HG03095 (cell line): ENCODE results near the gene KRTAP5-3.
"Not testable (repeated sequence)": the region's sequence is repeated elsewhere in the genome, so short reads cannot be mapped to it uniquely, and the experiment has no call there.

ENCODE experiments used
- ATAC-seq: cut with Tn5 transposase; IDR thresholded peaks from one replicate; pipeline ENCODE4 v1.9.1; 2021; ENCODE audit warnings: moderate library complexity; ENCODE audit not compliant: unreplicated experiment

Gene KRTAP5-3

DNA sequence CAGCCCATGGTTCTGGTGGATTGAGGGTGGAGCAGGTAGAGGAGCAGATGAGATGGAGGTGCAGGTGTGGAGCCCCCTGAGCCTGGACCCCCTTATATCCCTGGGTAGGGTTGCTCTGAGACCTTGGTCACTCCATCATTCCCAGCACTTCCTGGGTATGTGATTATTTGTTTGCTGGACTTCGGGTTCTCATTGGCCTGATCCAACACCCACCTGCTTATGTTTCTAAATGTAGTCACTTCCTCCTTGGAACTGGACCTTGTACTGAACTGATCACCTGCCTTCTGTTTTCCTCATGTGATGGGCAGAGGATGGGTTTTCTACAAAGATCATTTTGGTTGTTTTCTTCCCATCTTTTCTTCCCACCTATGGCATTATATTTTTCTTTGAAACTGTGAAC, 13.8 kb upstream of the KRTAP5-3 start, which contains the start of gene KRTAP5-4:
KRTAP5-4 (minus strand) TSS at position 53 of the 400 bp plus-strand sequence; CDS start at position 8, 45 bp downstream.
- no peak for ATAC-seq

DNA sequence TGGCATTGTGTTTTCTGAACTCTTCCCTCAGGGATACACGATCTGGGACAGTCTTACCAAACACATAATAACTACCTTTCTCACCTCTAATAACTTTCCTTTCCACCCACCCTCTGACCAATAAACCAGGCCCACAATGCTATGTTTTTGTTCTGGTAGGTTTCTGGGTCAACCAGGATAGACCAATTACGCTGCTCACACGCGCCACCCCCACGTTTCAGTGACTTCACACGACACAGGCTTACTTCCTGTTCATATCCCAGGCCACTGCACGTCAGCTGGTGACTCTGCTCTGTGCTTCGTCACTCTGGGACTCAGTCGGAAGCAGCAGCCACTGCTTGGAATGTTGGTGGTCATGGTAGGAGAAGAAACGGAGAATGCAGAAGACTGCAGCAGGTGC, 11.2 kb upstream of the KRTAP5-3 start:
- ATAC-seq: no peak

DNA sequence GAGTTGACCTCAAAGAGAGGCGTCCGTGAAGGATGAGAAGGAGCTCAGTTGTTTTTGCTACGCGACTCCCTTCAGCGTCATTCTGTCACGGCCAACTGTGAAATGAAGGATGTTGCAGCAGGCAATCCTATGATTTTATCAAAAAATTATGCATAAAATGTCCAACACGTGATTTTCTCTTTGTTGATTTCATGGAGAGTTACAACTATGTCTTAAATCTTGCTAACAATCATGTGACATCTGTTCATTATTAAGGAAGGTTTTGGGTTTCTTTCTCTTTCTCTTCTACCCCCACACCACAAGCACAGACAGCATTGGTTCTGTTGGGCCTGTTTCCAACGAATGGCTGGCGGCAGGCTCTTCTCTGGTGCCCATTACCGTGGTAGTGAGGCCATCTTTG, 10.0 kb upstream of the KRTAP5-3 start:
- no peak for ATAC-seq

DNA sequence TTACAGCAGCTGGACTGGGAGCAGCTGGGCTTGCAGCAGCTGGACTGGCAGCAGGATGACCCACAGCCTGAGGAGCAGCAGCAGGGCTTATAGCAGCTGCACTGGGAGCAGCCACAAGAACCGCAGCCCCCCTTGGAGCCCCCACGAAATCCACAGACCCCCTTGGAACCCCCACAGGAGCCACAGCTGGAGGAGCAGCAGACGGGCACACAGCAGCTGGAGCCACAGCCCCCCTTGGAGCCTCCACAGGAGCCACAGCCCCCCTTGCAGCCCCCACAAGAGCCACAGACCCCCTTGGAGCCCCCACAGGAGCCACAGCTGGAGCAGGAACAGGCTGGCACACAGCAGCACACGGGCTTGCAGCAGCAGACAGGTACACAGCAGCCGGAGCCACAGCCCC, 362 bp downstream of the KRTAP5-3 start:
- not testable (repeated sequence) for ATAC-seq

DNA sequence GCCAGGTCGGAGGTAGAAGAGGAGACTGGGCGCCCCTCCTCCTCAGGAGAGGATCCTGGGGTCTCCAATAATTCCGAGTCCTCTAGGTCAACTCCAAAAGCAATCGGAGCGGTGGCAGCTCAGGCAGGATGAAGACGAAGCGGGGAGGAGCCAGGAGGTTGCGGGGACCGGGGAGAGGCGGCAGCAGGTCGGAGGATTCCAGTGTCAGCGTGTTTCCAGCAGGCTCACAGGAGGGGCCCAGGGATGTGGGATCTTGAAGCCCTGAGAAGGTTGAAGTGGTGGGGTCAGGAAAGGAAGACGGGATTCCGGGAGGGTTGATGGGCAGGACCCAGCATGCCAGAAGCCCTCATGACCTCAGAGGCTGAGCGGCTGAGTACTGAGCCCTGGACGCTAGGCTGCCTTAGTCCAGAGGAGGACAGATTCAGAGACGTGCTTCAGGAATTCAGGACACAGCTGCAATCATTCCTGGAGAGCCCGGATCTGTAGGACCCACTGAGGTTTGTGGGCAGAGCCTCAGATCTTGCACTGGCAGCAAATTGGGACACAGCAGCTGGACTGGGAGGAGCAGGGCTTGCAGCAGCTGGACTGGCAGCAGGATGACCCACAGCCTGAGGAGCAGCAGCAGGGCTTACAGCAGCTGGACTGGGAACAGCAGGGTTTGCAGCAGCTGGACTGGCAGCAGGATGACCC, 962 bp downstream of the KRTAP5-3 start:
- ATAC-seq: not testable (repeated sequence)

DNA sequence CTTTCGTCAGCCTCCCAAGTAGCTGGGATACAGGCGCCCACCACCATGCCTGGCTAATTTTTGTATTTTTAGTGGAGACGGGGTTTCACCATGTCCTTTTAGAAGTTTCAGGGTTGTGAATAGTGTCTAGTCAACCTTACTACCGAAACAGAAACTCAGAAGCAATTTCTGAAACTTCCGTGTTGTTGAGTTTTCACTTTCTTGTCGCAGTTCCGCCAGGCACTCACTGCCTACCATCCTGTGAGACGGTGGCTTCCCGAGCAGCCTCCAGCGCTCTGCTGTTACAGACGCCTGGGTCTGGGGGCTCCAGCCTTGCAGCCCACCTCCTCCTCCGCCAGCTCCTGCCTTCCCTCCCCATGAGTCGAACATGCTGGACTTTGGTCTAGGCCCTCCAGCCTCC, 2.3 kb downstream of the KRTAP5-3 start:
- peak; percentile 97 for ATAC-seq

DNA sequence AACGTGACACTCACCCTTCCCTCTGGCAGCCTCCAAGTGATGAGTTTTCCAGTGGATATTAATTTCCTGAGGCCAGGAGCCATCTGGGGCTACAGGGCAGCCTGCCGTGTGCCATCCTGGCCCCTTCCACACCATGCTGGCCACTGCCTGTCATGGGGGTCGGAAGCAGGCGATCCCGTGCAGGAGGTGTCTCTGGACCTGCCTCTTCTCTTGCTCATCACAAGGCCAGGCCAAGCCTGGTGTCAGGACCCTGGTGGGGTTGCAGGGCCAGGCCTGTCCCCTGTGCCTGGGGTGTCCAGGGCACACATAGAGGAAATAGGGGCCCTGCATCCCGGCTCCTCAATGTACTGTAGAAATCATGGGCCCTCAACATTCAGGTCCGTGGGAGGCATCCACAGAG, 3.6 kb downstream of the KRTAP5-3 start:
- ATAC-seq: no peak

DNA sequence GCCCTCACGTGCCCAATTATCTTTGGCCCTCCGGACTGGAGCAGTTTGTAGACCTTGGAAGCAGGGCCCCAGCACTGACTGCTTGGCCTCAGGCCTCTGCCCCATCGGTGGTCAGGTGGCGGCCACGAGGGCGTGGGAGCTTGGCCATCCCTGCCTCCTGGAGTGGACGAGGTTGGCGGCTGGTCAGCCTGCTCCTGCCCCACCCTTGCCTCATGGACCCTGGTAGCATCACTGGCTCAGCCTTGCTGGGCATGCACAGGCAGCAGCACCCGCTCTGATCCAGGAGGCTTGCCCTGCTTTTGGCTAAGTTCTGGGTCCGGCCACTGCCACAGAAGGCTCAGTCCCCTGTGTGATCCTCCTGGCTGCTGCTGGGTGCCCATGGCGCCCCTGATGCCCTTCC, 4.1 kb downstream of the KRTAP5-3 start:
- ATAC-seq: no peak

DNA sequence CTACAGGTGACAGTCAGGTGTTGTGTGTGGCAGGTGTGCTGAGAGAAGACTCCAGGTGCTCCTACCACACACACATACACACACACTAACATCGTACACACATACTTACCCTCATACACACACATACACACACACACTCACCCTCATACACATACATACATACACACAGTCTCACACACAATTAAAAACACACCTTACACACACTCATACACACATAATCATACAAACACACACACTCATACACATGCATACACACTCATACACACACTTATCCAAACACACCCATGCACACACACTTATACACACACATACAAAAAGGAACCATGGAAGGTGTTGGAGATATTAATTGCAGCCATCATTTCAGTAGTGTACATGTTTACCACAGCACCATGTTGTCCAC, 4.6 kb downstream of the KRTAP5-3 start:
- ATAC-seq: no peak

DNA sequence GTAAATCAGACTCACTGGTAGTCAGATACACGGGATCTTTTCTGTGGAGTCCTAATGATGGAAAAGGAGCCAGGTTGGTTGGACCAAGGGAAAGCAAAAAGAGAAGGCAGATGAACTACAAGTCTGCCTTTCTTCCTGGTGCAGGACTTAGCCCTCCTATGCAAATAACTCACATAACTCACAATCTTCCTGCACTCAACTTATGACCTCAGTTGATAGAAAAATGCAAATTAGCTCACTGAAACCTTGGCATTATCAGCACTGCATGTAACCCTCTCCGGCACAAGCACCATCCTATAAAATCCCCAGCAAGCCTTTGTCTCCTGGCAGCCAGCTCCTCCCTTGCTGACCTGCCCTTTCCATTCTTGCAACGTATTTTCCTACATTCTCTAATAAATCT, 6.6 kb downstream of the KRTAP5-3 start:
- not testable (repeated sequence) for ATAC-seq

DNA sequence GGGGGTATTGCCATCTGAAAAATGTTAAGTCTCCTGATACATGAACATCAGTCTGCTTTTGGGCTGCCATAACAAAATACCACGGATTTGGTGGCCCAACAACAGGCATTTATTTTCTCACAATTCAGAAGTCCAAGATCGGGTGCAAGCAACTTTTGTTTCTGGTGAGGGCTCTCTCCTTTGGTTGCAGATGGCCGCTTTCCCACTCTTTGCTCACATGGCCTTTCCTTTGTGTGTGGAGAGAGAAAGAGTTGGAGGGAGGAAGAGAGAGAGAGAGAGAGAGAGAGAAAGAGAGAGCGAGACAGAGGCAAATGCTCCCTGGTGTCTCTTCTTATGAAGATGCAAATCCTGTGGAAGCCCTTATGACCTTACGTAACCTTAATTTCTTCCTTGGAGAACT, 7.6 kb downstream of the KRTAP5-3 start:
- no peak for ATAC-seq

DNA sequence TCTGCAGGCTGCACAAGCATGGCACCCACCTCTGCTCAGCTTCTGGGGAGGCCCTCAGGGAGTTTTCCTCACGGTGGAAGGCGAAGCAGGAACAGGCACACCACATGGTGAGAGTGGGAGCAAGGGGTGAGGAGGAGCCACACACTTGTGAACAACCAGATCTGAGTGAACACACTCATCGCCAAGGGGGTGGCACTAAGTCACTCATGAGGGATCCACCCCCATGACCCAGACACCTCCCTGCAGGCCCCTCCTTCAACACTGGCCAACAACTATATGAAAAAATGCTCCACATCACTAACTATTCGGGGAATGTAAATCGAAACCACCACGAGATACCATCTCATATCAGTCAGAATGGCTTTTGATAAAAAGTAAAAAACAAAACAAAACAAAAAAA, 9.4 kb downstream of the KRTAP5-3 start:
- ATAC-seq: no peak

DNA sequence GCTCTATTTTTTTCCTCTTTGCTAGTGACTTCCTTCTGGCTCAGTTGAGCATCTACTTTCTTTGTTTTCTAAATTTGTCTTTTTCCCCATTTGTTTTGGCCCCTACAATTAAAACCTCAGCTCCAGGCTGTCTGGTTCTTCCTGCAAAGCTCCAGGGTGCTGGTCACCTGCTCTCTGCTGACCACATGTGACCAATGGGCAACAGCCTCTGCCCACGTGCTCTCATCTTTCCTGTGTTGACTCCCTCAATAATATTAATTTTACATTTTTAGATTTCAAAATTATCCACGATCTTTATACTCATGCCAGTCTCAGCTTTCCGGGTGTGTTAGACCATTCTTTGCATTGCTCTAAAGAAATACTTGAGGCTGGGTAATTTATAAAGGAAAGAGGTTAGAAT, 9.9 kb downstream of the KRTAP5-3 start:
- ATAC-seq: not testable (repeated sequence)

DNA sequence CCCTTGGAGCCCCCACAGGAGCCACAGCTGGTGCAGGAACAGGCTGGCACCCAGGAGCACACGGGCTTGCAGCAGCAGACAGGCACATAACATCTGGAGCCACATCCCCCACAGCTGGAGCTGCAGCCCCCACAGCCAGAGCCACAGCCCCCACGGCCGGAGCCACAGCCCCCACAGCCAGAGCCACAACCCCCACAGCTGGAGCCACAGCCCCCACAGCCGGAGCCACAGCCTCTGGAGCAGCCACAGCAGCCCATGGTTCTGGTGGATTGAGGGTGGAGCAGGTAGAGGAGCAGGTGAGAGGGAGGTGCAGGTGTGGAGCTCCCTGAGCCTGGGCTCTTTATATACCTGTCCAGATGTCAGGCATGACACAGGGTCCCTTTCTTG, 10.3 kb downstream of the KRTAP5-3 start, which contains the start of gene KRTAP5-2:
KRTAP5-2 (minus strand) TSS at position 301 of the 387 bp plus-strand sequence; CDS start at position 257, 44 bp downstream.
- no peak for ATAC-seq

DNA sequence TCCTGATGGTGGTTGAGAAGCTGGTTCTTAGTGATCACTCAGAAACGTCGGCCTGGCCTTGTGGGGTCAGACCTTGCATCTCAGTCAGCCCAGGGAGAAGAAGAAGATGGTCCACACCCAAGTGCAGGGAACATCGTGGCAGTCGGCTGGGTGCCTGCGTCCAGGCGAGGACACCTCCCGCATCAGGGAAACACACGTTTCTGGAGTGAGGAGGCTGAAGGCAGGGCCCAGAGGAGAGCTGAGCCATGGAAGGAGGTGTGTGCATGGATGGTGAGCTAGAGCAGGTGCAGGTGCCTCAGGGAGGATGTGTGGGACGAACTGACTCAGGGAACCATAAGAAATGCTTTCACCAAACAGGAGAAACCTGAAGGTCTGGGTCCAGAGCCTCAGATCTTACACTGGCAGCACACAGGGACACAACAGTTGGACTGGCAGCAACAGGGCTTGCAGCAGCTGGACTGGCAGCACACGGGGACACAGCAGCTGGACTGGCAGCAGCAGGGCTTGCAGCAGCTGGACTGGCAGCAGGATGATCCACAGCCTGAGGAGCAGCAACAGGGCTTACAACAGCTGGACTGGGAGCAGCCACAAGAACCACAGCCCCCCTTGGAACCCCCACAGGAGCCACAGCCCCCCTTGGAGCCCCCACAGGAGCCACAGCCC, 10.8 kb downstream of the KRTAP5-3 start:
- no peak for ATAC-seq

DNA sequence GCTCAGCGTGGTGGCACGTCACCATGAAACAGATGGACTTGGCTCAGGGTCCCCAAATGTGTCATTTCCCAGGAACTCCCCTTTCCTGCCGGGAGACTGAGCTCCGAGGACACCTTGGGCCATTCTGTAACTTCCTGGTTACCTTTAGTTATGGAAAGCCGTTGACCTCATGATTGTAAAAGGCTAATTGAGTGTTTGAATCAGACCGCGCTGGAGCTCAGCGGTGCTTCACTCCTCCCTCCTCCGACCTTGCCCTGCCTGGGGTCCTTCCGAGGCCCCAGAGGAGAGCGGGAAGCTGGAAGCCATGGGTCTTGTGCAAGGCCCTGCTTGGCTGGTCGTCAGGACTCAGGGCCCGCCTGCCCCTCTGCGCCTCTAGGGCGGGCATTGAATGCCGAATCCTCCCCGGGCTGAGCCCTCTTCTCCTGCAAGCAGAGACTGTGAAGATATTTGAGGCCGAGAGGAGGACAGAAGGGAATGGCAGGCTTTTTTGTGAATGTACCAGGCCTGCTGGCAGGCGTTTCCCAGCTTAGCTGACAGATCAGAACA, 11.6 kb downstream of the KRTAP5-3 start:
- ATAC-seq: not testable (repeated sequence)

DNA sequence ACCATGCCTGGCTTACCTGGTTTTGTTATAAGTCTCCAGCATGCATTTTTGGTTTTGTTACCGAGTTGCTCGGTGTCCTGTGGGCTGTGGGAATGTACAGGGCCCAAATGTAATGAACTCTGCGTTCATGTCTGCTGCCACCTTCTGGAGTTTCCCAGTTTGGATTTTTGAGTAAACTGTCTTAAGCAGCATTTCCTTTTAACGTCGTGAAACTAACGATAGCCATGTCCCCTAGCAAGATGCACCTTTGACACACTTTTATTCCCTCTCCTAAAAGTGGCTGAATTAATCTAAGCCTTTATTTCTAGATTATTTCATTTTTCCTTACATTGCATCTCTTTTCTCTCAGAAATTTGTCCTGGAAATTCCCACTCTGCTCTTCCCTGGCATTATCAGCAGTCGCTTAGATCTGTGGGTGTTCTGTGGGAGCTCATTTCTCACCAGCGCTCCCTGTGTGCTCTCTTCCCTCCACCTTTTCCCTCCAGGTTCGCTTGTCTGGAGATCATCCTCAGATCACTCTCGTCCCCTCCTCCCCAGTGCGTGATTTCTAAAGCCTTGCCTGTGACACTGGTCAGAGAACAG, 12.2 kb downstream of the KRTAP5-3 start:
- ATAC-seq: not testable (repeated sequence)

DNA sequence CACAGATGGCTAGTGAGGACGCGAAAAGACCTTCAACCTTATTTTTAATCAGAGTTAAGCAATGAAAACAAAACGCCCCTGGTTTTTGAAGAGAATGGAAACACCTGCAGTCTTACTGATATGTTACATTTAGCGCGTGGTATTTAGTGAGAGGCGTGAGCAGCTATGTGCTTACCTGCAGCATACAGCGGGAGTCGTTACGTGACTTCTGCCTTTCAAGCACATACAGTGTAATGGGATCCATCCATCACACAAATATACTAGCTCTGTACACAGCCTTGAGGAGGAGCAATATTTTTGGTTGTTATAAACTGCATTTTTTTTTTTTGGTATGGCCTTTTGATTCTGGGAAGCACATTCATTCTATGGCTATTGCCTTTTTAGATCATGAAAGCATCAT, 15.6 kb downstream of the KRTAP5-3 start:
- no peak for ATAC-seq

DNA sequence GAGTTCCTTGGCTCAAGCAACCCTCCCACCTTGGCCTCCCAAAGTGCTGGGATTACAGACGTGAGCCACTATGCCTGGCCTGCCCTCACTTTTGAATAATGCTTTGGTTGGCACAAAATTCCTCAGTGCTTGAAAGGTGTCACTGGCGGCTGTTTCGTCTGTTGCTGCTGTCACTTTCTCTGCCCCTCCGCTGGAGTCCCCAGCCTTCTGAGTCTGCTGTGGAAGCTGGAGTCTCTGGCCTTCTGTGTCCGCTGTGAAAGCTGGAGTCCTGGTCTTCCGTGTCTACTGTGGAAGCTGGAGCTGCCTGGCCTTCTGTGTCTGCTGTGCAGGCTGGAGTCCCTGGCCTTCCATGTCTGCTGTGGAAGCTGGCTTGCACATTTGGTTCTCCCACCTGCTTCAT, 18.3 kb downstream of the KRTAP5-3 start:
- ATAC-seq: no peak

DNA sequence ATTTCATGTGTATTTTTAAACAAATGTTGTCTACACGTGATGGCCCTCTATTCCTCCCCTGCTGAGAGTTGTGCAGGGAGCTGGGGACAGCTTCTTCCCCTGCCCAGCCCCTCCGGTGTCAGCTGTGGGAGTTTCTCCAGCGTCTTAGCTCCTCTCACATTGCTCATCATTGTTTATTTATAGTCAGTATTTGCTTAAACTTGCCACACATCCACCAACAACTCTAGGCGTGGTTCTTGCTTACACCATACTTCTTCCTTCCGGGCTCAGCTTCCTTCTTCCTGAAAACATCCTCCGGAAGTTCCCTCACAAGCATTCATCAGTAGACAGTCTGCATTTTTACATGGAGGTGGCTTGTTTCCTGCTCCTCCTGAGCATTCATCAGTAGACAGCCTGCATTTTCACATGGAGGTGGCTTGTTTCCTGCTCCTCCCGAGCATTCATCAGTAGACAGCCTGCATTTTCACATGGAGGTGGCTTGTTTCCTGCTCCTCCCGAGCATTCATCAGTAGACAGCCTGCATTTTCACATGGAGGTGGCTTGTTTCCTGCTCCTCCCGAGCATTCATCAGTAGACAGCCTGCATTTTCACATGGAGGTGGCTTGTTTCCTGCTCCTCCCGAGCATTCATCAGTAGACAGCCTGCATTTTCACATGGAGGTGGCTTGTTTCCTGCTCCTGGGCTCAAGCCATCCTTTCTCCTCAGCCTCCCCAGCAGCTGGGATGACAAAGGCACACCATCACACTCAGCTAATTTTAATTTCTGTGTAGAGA, 18.9 kb downstream of the KRTAP5-3 start:
- ATAC-seq: not testable (repeated sequence)

DNA sequence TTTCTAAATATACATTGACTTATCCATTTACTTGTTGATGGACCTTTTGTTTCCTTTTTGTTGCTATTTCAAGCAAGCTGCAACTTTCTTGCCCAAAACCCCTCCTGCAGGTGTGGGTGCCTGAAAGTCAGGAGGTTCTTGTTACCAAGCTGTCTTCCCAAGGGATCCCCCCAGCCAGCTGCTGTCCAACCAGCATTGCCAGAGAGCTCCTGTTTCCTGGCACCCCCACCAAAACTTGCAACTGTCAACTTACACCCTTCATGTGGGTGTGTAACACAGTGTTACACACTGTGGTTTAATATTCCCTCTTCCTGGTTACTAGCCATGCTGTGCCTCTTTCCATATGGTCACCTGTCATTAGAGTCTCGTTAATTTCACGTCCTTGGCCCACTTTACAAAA, 21.6 kb downstream of the KRTAP5-3 start:
- no peak for ATAC-seq
